Measurements from ENCODE around the gene UBE3D.
"Not testable (repeated sequence)": the region's sequence is repeated elsewhere in the genome, so short reads cannot be mapped to it uniquely, and the experiment has no call there.

Gene UBE3D

GRCh38 chr6:83053678-83054077 lies 12.0 kb downstream of the UBE3D start:
- no peak for DNase-seq (ENCODE audit: low read depth in 2 of 2)

- DNase-seq (ENCODE audit: low read depth in 2 of 2): no peak
These were observed 14.1 kb downstream of the UBE3D start for GRCh38 chr6:83051377-83052172.

- DNase-seq (ENCODE audit: low read depth in 2 of 2): no peak
These were observed 18.4 kb downstream of the UBE3D start for GRCh38 chr6:83047065-83047754.

- DNase-seq (ENCODE audit: low read depth in 2 of 2): no peak
These were observed 21.4 kb downstream of the UBE3D start for GRCh38 chr6:83044091-83044768.

- DNase-seq (ENCODE audit: low read depth in 2 of 2): no peak
These were observed 23.1 kb downstream of the UBE3D start for GRCh38 chr6:83042467-83043053.

GRCh38 chr6:83038246-83038645 lies 27.4 kb downstream of the UBE3D start:
- no peak for DNase-seq (ENCODE audit: low read depth in 2 of 2)

- no peak for DNase-seq (ENCODE audit: low read depth in 2 of 2)
These were observed 34.0 kb downstream of the UBE3D start for GRCh38 chr6:83031689-83032088.

- no peak for DNase-seq (ENCODE audit: low read depth in 2 of 2)
These were observed 45.9 kb downstream of the UBE3D start for GRCh38 chr6:83019741-83020140.

GRCh38 chr6:83011131-83011530 lies 54.5 kb downstream of the UBE3D start:
- DNase-seq (ENCODE audit: low read depth in 2 of 2): not testable (repeated sequence)

GRCh38 chr6:83008626-83009025 lies 57.0 kb downstream of the UBE3D start:
- DNase-seq (ENCODE audit: low read depth in 2 of 2): no peak

GRCh38 chr6:83006270-83006905 lies 59.3 kb downstream of the UBE3D start:
- DNase-seq (ENCODE audit: low read depth in 2 of 2): no peak

- no peak for DNase-seq (ENCODE audit: low read depth in 2 of 2)
These were observed 69.5 kb downstream of the UBE3D start for GRCh38 chr6:82996156-82996555.

GRCh38 chr6:82995066-82995465 lies 70.6 kb downstream of the UBE3D start:
- DNase-seq (ENCODE audit: low read depth in 2 of 2): no peak

GRCh38 chr6:82989736-82990290 lies 75.8 kb downstream of the UBE3D start:
- DNase-seq (ENCODE audit: low read depth in 2 of 2): no peak

GRCh38 chr6:82988930-82989351 lies 76.7 kb downstream of the UBE3D start:
- DNase-seq (ENCODE audit: low read depth in 2 of 2): no peak

GRCh38 chr6:82987951-82988350 lies 77.7 kb downstream of the UBE3D start:
- no peak for DNase-seq (ENCODE audit: low read depth in 2 of 2)

- no peak for DNase-seq (ENCODE audit: low read depth in 2 of 2)
These were observed 78.2 kb downstream of the UBE3D start for GRCh38 chr6:82987416-82987815.

GRCh38 chr6:82984720-82985119 lies 80.9 kb downstream of the UBE3D start:
- no peak for DNase-seq (ENCODE audit: low read depth in 2 of 2)

GRCh38 chr6:82980086-82980485 lies 85.6 kb downstream of the UBE3D start:
- no peak for DNase-seq (ENCODE audit: low read depth in 2 of 2)

GRCh38 chr6:82979657-82980056 lies 86.0 kb downstream of the UBE3D start:
- DNase-seq (ENCODE audit: low read depth in 2 of 2): no peak

- no peak for DNase-seq (ENCODE audit: low read depth in 2 of 2)
These were observed 87.2 kb downstream of the UBE3D start for GRCh38 chr6:82978362-82978945.
